ENCODE data around the gene DRC1.

- TF ChIP-seq POLR2AphosphoS5 (IDR thresholded peaks at IDR 0.05; ENCODE audit: low read depth) = no peak
- no peak for TF ChIP-seq CTCF (IDR thresholded peaks at IDR 0.05; ENCODE audit: insufficient read depth, low read length)
- TF ChIP-seq GABPA (IDR thresholded peaks at IDR 0.05; ENCODE audit: low read depth) = no peak
- TF ChIP-seq SPI1 (IDR thresholded peaks at IDR 0.05; ENCODE audit: borderline replicate concordance, low read depth) = no peak
Measured at GRCh38 chr2:26461601-26462023, 59.9 kb downstream of the DRC1 start.

All from HL-60 (cell line).